A673 (cell line): ENCODE measurements around the gene NEK1. TPM values are rescaled to one million over a fixed set of nuclear protein-coding genes. Genes with fewer than 3 reads are reported as not detected.

Experiments used
- BruUV-seq: library from RNA; stranded (reverse); fragments of 400-500 nt; replicated peaks from 2 replicates; lab custom pipeline; 2021; lab: Mats Ljungman, UMichigan
- CTCF ChIA-PET: fragments of 300-600 bp; sonication (Branson Sonifier 250); formaldehyde crosslinking; loops from one replicate; lab custom pipeline; 2022; ENCODE audit warnings: antibody characterized with exemption; lab: Charles Lee
- POLR2A ChIA-PET: fragments of 300-600 bp; sonication (Branson Sonifier 250); formaldehyde crosslinking; loops from one replicate; lab custom pipeline; 2022; ENCODE audit warnings: antibody characterized with exemption; ENCODE audit not compliant: low non-redundant PET; lab: Charles Lee
- DNase-seq: peaks from one replicate; pipeline ENCODE4 v3.0.0-alpha.2; 2015; ENCODE audit warnings: low spot score
- H3K27ac ChIP-seq: fragments of 200-600 bp; sonication (generic); 2 replicates; pipeline ENCODE4 v1.5.1; 2016; ENCODE audit warnings: mixed run types, low read depth, mild to moderate bottlenecking, mixed read lengths, antibody characterized with exemption, low read length; ENCODE audit not compliant: poor library complexity, severe bottlenecking
- H3K27me3 ChIP-seq: fragments of 200-600 bp; sonication (generic); replicated peaks from 2 replicates; pipeline ENCODE4 v1.6.1; 2017; ENCODE audit warnings: mixed run types, low read depth, mild to moderate bottlenecking, mixed read lengths, antibody characterized with exemption, low read length; ENCODE audit not compliant: insufficient read depth, poor library complexity
- H3K36me3 ChIP-seq: fragments of 200-600 bp; sonication (generic); 2 replicates; pipeline ENCODE4 v1.6.1; 2016; ENCODE audit warnings: mixed run types, mild to moderate bottlenecking, mixed read lengths, antibody characterized with exemption, low read length; ENCODE audit not compliant: insufficient read depth, poor library complexity, severe bottlenecking
- H3K4me1 ChIP-seq: fragments of 200-600 bp; sonication (generic); 2 replicates; pipeline ENCODE4 v1.6.1; 2017; ENCODE audit warnings: mixed run types, mild to moderate bottlenecking, mixed read lengths, antibody characterized with exemption, low read length; ENCODE audit not compliant: insufficient read depth, poor library complexity, severe bottlenecking
- H3K4me3 ChIP-seq: fragments of 200-600 bp; sonication (generic); 2 replicates; pipeline ENCODE4 v1.5.1; 2016; ENCODE audit warnings: low read depth, mixed run types, mild to moderate bottlenecking, mixed read lengths, low read length; ENCODE audit not compliant: poor library complexity, severe bottlenecking
- H3K9me3 ChIP-seq: fragments of 200-600 bp; sonication (generic); 2 replicates; pipeline ENCODE4 v1.6.1; 2016; ENCODE audit warnings: mixed run types, low read depth, mild to moderate bottlenecking, mixed read lengths, antibody characterized with exemption, low read length; ENCODE audit not compliant: poor library complexity, severe bottlenecking
- CTCF ChIP-seq: fragments of 300-800, 200-600 bp; sonication (generic); conservative IDR thresholded peaks from 2 replicates; pipeline ENCODE4 v1.5.1; 2017; ENCODE audit warnings: low read depth, mild to moderate bottlenecking, antibody characterized with exemption, low read length, moderate library complexity, mixed read lengths
- EZH2 ChIP-seq: fragments of 200-600 bp; sonication (generic); IDR thresholded peaks from 2 replicates; pipeline ENCODE4 v1.6.1; 2017; ENCODE audit warnings: borderline replicate concordance, low read depth, mild to moderate bottlenecking, mixed read lengths, antibody characterized with exemption, low read length; ENCODE audit not compliant: poor library complexity, severe bottlenecking
- intact Hi-C: fragments of 100-400 bp; cut with micrococcal nuclease; formaldehyde crosslinking; loops from one replicate; pipeline ENCODE4 v1.10.0; 2022; ENCODE audit not compliant: unreplicated experiment
- total RNA-seq: library from RNA; stranded (reverse); gene quantifications from 2 replicates; pipeline ENCODE4 v1.2.3, GENCODE V29; 2021

The NEK1 gene
- total RNA-seq, 1 experiment from 2014 or later: 12.9 TPM

GRCh38 chr4:169417629-169418282 lies 194.6 kb downstream of the NEK1 start:
- BruUV-seq: no TSS peak
- no peaks in the 10 kb centered on the region for H3K27me3 ChIP-seq
- H3K36me3 ChIP-seq: no peaks in the 10 kb centered on the region
- CTCF ChIA-PET: no interaction called here
- H3K9me3 ChIP-seq: no peaks in the 10 kb centered on the region
- no peak for TF ChIP-seq EZH2
- intact Hi-C loops: no loop called here
- POLR2A ChIA-PET: no interaction called here
- no peak for DNase-seq
- H3K4me1 ChIP-seq: no peaks in the 10 kb centered on the region
- no peak overlapping the region for H3K4me3 ChIP-seq
- H3K27ac ChIP-seq: no peak overlapping the region

- Histone ChIP-seq H3K4me3 (no peak overlapping the region), H3K9me3 (no peaks in the 10 kb centered on the region), H3K27me3 (no peaks in the 10 kb centered on the region), H3K4me1 (no peaks in the 10 kb centered on the region), H3K36me3 (no peaks in the 10 kb centered on the region), H3K27ac (no peak overlapping the region)
- peak; percentile 26 for DNase-seq
- BruUV-seq: no TSS peak
- POLR2A ChIA-PET: no interaction called here
- intact Hi-C loops: no loop called here
- CTCF ChIA-PET: no interaction called here
- no peak for TF ChIP-seq CTCF
These were observed 195.4 kb downstream of the NEK1 start for GRCh38 chr4:169416997-169417396.

- no TSS peak for BruUV-seq
- Histone ChIP-seq H3K36me3 (no peaks in the 10 kb centered on the region), H3K27me3 (no peaks in the 10 kb centered on the region), H3K4me3 (no peak overlapping the region), H3K4me1 (no peaks in the 10 kb centered on the region), H3K9me3 (no peaks in the 10 kb centered on the region), H3K27ac (no peak overlapping the region)
- no peak for DNase-seq
- ChIA-PET POLR2A (no interaction called here), CTCF (no interaction called here)
- intact Hi-C loops: no loop called here
- TF ChIP-seq EZH2: no peak
- no peak for TF ChIP-seq CTCF
These were observed 195.9 kb downstream of the NEK1 start for GRCh38 chr4:169416461-169416860.

- intact Hi-C loops: no loop called here
- no peak overlapping the region for H3K4me3 ChIP-seq
- H3K36me3 ChIP-seq: no peaks in the 10 kb centered on the region
- no peaks in the 10 kb centered on the region for H3K27me3 ChIP-seq
- no peaks in the 10 kb centered on the region for H3K9me3 ChIP-seq
- TF ChIP-seq CTCF (no peak), EZH2 (no peak)
- no TSS peak for BruUV-seq
- no peaks in the 10 kb centered on the region for H3K4me1 ChIP-seq
- POLR2A ChIA-PET: no interaction called here
- no peak overlapping the region for H3K27ac ChIP-seq
- no peak for DNase-seq
- CTCF ChIA-PET: no interaction called here
These were observed 197.5 kb downstream of the NEK1 start for GRCh38 chr4:169414913-169415312.
